Parathyroid adenoma (tissue), 2 donors: ENCODE measurements around the gene CD2AP.

ENCODE experiments used
- H2AFZ ChIP-seq: fragments of 300-600 bp; sonication (generic); one replicate; pipeline ENCODE4 v1.7.0; 2017; ENCODE audit warnings: antibody characterized with exemption, mild to moderate bottlenecking
- H3K27ac ChIP-seq: fragments of 300-600 bp; sonication (generic); one replicate; pipeline ENCODE4 v1.7.0; 2017
- H3K27me3 ChIP-seq: fragments of 300-600 bp; sonication (generic); one replicate; pipeline ENCODE4 v1.7.0; 2017; ENCODE audit warnings: low read length; ENCODE audit not compliant: control insufficient read depth, insufficient read depth
- H3K36me3 ChIP-seq: fragments of 300-600 bp; sonication (generic); one replicate; pipeline ENCODE4 v1.7.0; 2017; ENCODE audit warnings: low read length; ENCODE audit not compliant: control insufficient read depth, insufficient read depth
- H3K4me1 ChIP-seq: fragments of 300-600 bp; sonication (generic); one replicate; pipeline ENCODE4 v1.7.0; 2017; ENCODE audit warnings: control low read depth
- H3K4me2 ChIP-seq: fragments of 300-600 bp; sonication (generic); one replicate; pipeline ENCODE4 v1.7.0; 2017; ENCODE audit warnings: low read length
- H3K4me3 ChIP-seq: fragments of 300-600 bp; sonication (generic); one replicate; pipeline ENCODE4 v1.7.0; 2017; ENCODE audit warnings: low read depth, low read length
- H3K79me2 ChIP-seq: fragments of 300-600 bp; sonication (generic); one replicate; pipeline ENCODE4 v1.7.0; 2017; ENCODE audit warnings: control low read depth
- H3K9ac ChIP-seq: fragments of 300-600 bp; sonication (generic); one replicate; pipeline ENCODE4 v1.7.0; 2017; ENCODE audit warnings: mild to moderate bottlenecking
- H3K9me3 ChIP-seq: fragments of 300-600 bp; sonication (generic); one replicate; pipeline ENCODE4 v1.7.0; 2017; ENCODE audit warnings: low read length; ENCODE audit not compliant: control insufficient read depth
- CTCF ChIP-seq: fragments of 300-600 bp; sonication (generic); IDR thresholded peaks from one replicate; pipeline ENCODE4 v1.7.0; 2017; ENCODE audit warnings: antibody characterized with exemption, mild to moderate bottlenecking
- donor health status: primary hyperparathyroidism.

Gene CD2AP

GRCh38 chr6:47453372-47453936 is 24.1 kb upstream of the CD2AP start:
- Histone ChIP-seq H3K36me3 (no peaks in the 10 kb centered on the region), H3K4me2 (no peak overlapping the region), H3K27ac (no peak overlapping the region), H2AFZ (no peak overlapping the region), H3K27me3 (no peaks in the 10 kb centered on the region), H3K4me3 (no peak overlapping the region), H3K4me1 (no peaks in the 10 kb centered on the region), H3K9ac (no peak overlapping the region), H3K9me3 (no peaks in the 10 kb centered on the region), H3K79me2 (no peaks in the 10 kb centered on the region)
- no peak for TF ChIP-seq CTCF

GRCh38 chr6:47454713-47455396 is 22.7 kb upstream of the CD2AP start:
- no peaks in the 10 kb centered on the region for H3K79me2 ChIP-seq
- no peaks in the 10 kb centered on the region for H3K27me3 ChIP-seq
- no peak overlapping the region for H3K4me2 ChIP-seq
- H3K27ac ChIP-seq: no peak overlapping the region
- no peak for TF ChIP-seq CTCF
- H3K36me3 ChIP-seq: no peaks in the 10 kb centered on the region
- no peak overlapping the region for H3K4me3 ChIP-seq
- H2AFZ ChIP-seq: no peak overlapping the region
- no peak overlapping the region for H3K9ac ChIP-seq
- no peaks in the 10 kb centered on the region for H3K4me1 ChIP-seq
- no peaks in the 10 kb centered on the region for H3K9me3 ChIP-seq

GRCh38 chr6:47455533-47456209 is 21.9 kb upstream of the CD2AP start:
- no peak overlapping the region for H3K4me3 ChIP-seq
- no peaks in the 10 kb centered on the region for H3K79me2 ChIP-seq
- no peak overlapping the region for H3K9ac ChIP-seq
- H3K27me3 ChIP-seq: no peaks in the 10 kb centered on the region
- TF ChIP-seq CTCF: no peak
- no peak overlapping the region for H2AFZ ChIP-seq
- H3K27ac ChIP-seq: no peak overlapping the region
- no peaks in the 10 kb centered on the region for H3K36me3 ChIP-seq
- no peaks in the 10 kb centered on the region for H3K4me1 ChIP-seq
- no peaks in the 10 kb centered on the region for H3K9me3 ChIP-seq
- no peak overlapping the region for H3K4me2 ChIP-seq

GRCh38 chr6:47456536-47456975 is 21.0 kb upstream of the CD2AP start:
- H3K36me3 ChIP-seq: no peaks in the 10 kb centered on the region
- H3K4me1 ChIP-seq: no peaks in the 10 kb centered on the region
- no peak overlapping the region for H2AFZ ChIP-seq

More at GRCh38 chr6:47456536-47456975, 21.0 kb upstream of the CD2AP start:
- TF ChIP-seq CTCF: no peak
- Histone ChIP-seq H3K27ac (no peak overlapping the region), H3K27me3 (no peaks in the 10 kb centered on the region), H3K9ac (no peak overlapping the region), H3K9me3 (no peaks in the 10 kb centered on the region), H3K4me3 (no peak overlapping the region), H3K4me2 (no peak overlapping the region), H3K79me2 (no peaks in the 10 kb centered on the region)
